Caco-2 (cell line): Measurements from ENCODE around the gene NKD1. TPM values are rescaled to one million over a fixed set of nuclear protein-coding genes. Genes with fewer than 3 reads are reported as not detected.

Experiments
- BruUV-seq: library from RNA; stranded (reverse); fragments of 400-500 nt; replicated peaks from 2 replicates; lab custom pipeline; 2021; lab: Mats Ljungman, UMichigan
- CTCF ChIA-PET: fragments of 300-600 bp; sonication (Branson Sonifier 250); formaldehyde crosslinking; loops from one replicate; lab custom pipeline; 2022; ENCODE audit warnings: antibody characterized with exemption; lab: Charles Lee
- POLR2A ChIA-PET: fragments of 300-600 bp; sonication (Branson Sonifier 250); formaldehyde crosslinking; loops from one replicate; lab custom pipeline; 2022; ENCODE audit warnings: antibody characterized with exemption; lab: Charles Lee
- DNase-seq, 2 experiments: peaks; one replicate each; pipeline versions ENCODE4 v3.0.0 to v3.0.0-alpha.2; 2020 to 2022
- H3K27me3 ChIP-seq: replicated peaks from 2 replicates; pipeline ENCODE4 v1.6.0; 2011; ENCODE audit warnings: low read length; ENCODE audit not compliant: control insufficient read depth, insufficient read depth
- H3K36me3 ChIP-seq: 2 replicates; pipeline ENCODE4 v1.5.1; 2011; ENCODE audit warnings: low read length; ENCODE audit not compliant: control insufficient read depth, insufficient read depth
- H3K4me1 ChIP-seq: fragments of 250-450 bp; sonication (Bioruptor Pico); 2 replicates; pipeline ENCODE4 v1.5.1; 2020; ENCODE audit warnings: mild to moderate bottlenecking
- H3K4me3 ChIP-seq: 2 replicates; pipeline ENCODE4 v1.5.1; 2011; ENCODE audit warnings: low read depth, mild to moderate bottlenecking, control low read depth, low read length
- H3K9me3 ChIP-seq: fragments of 250-450 bp; sonication (Bioruptor Pico); 2 replicates; pipeline ENCODE4 v1.5.1; 2020; ENCODE audit warnings: mild to moderate bottlenecking, moderate library complexity
- H3K27ac Mint-ChIP-seq: one replicate; pipeline ENCODE4 v1.8.0; 2022; ENCODE audit warnings: mixed read lengths; ENCODE audit not compliant: unreplicated experiment
- H3K27me3 Mint-ChIP-seq: one replicate; pipeline ENCODE4 v1.8.0; 2022; ENCODE audit warnings: mixed read lengths; ENCODE audit not compliant: insufficient read depth, unreplicated experiment
- H3K36me3 Mint-ChIP-seq: one replicate; pipeline ENCODE4 v1.8.0; 2022; ENCODE audit warnings: mild to moderate bottlenecking, mixed read lengths; ENCODE audit not compliant: insufficient read depth, unreplicated experiment
- H3K4me1 Mint-ChIP-seq: one replicate; pipeline ENCODE4 v1.8.0; 2022; ENCODE audit warnings: low read depth, mixed read lengths; ENCODE audit not compliant: unreplicated experiment
- H3K4me3 Mint-ChIP-seq: one replicate; pipeline ENCODE4 v1.8.0; 2022; ENCODE audit warnings: mild to moderate bottlenecking, moderate library complexity, mixed read lengths; ENCODE audit not compliant: unreplicated experiment
- H3K9me3 Mint-ChIP-seq: one replicate; pipeline ENCODE4 v1.8.0; 2022; ENCODE audit warnings: mixed read lengths; ENCODE audit not compliant: unreplicated experiment
- intact Hi-C: fragments of 100-400 bp; cut with micrococcal nuclease; formaldehyde crosslinking; loops from one replicate; pipeline ENCODE4 v1.10.0; 2022; ENCODE audit not compliant: unreplicated experiment
- total RNA-seq: library from RNA; stranded (reverse); gene quantifications from 2 replicates; pipeline ENCODE4 v1.2.3, GENCODE V29; 2022
- TF ChIP-seq, protein P1 (sequence below), 2 experiments: fragments of 200-600 bp in 1 of 2; IDR thresholded peaks; 1 replicate in 1 of 2; 2 replicates in 1 of 2; pipeline versions ENCODE4 v1.5.1 to v1.8.0; 2011 to 2022; ENCODE audit warnings: antibody characterized with exemption in 1 of 2, control low read depth in 1 of 2, inconsistent platforms in 1 of 2, low read depth in 1 of 2, low read length in 1 of 2, mild to moderate bottlenecking in 1 of 2, moderate library complexity in 1 of 2; ENCODE audit not compliant: insufficient read depth in 1 of 2, severe bottlenecking in 1 of 2, unreplicated experiment in 1 of 2

NKD1 gene
- total RNA-seq, 1 experiment from 2014 or later = 54.9 TPM

DNA sequence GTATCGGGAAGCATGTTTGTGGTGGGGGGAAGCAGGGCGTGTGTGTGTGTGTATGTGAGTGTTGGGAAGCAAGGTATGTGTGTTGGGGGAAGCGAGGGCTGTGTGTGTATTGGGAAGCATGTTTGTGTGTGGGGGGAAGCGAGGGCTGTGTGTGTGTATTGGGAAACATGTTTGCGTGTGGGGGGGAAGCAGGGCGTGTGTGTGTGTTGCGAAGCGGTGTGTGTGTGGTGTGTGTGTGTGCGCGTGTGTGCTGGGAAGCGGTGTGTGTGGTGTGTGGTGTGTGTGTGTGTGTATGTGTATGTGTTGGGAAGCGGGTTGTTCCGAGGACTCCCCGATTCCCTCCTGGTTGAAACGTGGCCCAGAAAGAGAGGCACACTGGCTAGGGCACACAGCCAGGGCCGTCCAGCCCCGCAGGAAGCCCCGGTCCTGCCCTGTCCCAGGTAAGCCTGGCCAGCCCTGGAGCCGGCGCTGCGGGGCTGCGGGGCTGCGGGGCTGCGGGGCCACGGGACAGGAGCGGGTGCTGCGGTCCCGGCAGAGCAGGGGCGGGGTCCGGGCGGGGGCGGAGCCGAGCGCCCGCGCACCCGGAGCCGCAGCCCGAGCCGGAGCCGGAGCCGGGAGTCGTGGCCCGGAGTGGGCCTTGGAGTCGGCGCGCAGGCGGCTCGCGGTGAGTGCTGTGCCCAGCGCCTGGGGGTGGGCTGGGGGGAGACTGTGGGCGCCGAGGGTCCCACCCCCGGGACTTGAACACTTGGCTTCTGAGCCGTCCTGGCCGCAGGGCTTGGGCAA, 145.0 kb downstream of the NKD1 start, which contains the start of gene NOD2:
NOD2 (plus strand) TSS at position 608 of the 783 bp plus-strand sequence. CDS start 5,890 bp downstream, outside the sequence.
- ChIA-PET POLR2A (interaction anchor here (0.6 kb wide), 1 partner anchor 149 kb away, joined by 3 read pairs; no protein-coding TSS in a partner anchor), CTCF (no interaction called here)
- Mint-ChIP-seq H3K4me3 (peak within 1 kb of the TSS; percentile 62), H3K4me1 (peaks cover 15% of the 10 kb centered on the region), H3K36me3 (no peaks in the 10 kb centered on the region), H3K27ac (no peak within 1 kb of the TSS), H3K27me3 (peaks cover 8% of the 10 kb centered on the region), H3K9me3 (no peaks in the 10 kb centered on the region)
- Histone ChIP-seq H3K4me1 (peaks cover 12% of the 10 kb centered on the region), H3K9me3 (no peaks in the 10 kb centered on the region), H3K4me3 (peak within 1 kb of the TSS; percentile 26), H3K36me3 (no peaks in the 10 kb centered on the region), H3K27me3 (no peaks in the 10 kb centered on the region)
- no TSS peak for BruUV-seq
- TF ChIP-seq, protein P1, sequence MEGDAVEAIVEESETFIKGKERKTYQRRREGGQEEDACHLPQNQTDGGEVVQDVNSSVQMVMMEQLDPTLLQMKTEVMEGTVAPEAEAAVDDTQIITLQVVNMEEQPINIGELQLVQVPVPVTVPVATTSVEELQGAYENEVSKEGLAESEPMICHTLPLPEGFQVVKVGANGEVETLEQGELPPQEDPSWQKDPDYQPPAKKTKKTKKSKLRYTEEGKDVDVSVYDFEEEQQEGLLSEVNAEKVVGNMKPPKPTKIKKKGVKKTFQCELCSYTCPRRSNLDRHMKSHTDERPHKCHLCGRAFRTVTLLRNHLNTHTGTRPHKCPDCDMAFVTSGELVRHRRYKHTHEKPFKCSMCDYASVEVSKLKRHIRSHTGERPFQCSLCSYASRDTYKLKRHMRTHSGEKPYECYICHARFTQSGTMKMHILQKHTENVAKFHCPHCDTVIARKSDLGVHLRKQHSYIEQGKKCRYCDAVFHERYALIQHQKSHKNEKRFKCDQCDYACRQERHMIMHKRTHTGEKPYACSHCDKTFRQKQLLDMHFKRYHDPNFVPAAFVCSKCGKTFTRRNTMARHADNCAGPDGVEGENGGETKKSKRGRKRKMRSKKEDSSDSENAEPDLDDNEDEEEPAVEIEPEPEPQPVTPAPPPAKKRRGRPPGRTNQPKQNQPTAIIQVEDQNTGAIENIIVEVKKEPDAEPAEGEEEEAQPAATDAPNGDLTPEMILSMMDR (IDR thresholded peaks at IDR 0.05; ENCODE audit: insufficient read depth in 1 of 2, low read depth in 1 of 2, low read length in 1 of 2, severe bottlenecking in 1 of 2, unreplicated experiment in 1 of 2) = no peak
- intact Hi-C loops = no loop called here
- peak; percentile 12 to 21 for DNase-seq

DNA sequence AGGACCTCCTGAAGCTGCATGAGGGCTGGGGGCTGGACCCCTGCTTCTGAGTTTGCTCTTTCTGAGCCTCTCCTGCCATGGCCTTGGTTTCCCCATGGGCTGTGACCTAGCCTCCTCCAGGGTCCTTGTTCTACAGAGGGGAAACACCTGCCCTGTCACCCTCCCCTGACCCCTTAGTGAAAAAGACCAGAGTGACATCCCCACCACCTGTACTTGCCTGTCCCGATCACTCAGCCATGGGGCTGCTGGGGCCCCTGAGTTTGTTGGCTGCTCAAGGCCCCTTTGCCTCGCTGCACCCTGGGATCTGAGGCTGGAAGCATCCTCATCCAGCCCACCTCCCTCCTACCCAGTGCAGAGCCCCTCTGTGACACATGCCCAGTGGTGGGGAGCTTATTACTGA, 146.0 kb downstream of the NKD1 start:
- POLR2A ChIA-PET = interaction anchor here (0.6 kb wide), 1 partner anchor 150 kb away, joined by 3 read pairs; no protein-coding TSS in a partner anchor

More for the DNA sequence above, 146.0 kb downstream of the NKD1 start:
- peaks cover 15% of the 10 kb centered on the region for H3K4me1 Mint-ChIP-seq
- TF ChIP-seq, protein P1 (IDR thresholded peaks at IDR 0.05; ENCODE audit: insufficient read depth in 1 of 2, low read depth in 1 of 2, low read length in 1 of 2, severe bottlenecking in 1 of 2, unreplicated experiment in 1 of 2) = no peak
- intact Hi-C loops = no loop called here
- Histone ChIP-seq H3K9me3 (no peaks in the 10 kb centered on the region), H3K27me3 (no peaks in the 10 kb centered on the region), H3K36me3 (no peaks in the 10 kb centered on the region), H3K4me1 (peaks cover 12% of the 10 kb centered on the region), H3K4me3 (no peak overlapping the region)
- H3K27me3 Mint-ChIP-seq = peaks cover 6% of the 10 kb centered on the region
- no peaks in the 10 kb centered on the region for H3K9me3 Mint-ChIP-seq
- peak overlapping the region; percentile 43 for H3K4me3 Mint-ChIP-seq
- BruUV-seq = no TSS peak
- no peak overlapping the region for H3K27ac Mint-ChIP-seq
- peak in 1 of 2 experiments; percentile 16 for DNase-seq
- H3K36me3 Mint-ChIP-seq = no peaks in the 10 kb centered on the region
- CTCF ChIA-PET = no interaction called here
